NCI-H1417 (cell line): ENCODE results near the gene UQCRC2.
"Not testable (repeated sequence)": the region's sequence is repeated elsewhere in the genome, so short reads cannot be mapped to it uniquely, and the experiment has no call there.

Experiments used
- DNase-seq, 3 experiments: peaks; one replicate each; lab custom pipeline; 2025; lab: John Stamatoyannopoulos, UW

UQCRC2 gene

DNA sequence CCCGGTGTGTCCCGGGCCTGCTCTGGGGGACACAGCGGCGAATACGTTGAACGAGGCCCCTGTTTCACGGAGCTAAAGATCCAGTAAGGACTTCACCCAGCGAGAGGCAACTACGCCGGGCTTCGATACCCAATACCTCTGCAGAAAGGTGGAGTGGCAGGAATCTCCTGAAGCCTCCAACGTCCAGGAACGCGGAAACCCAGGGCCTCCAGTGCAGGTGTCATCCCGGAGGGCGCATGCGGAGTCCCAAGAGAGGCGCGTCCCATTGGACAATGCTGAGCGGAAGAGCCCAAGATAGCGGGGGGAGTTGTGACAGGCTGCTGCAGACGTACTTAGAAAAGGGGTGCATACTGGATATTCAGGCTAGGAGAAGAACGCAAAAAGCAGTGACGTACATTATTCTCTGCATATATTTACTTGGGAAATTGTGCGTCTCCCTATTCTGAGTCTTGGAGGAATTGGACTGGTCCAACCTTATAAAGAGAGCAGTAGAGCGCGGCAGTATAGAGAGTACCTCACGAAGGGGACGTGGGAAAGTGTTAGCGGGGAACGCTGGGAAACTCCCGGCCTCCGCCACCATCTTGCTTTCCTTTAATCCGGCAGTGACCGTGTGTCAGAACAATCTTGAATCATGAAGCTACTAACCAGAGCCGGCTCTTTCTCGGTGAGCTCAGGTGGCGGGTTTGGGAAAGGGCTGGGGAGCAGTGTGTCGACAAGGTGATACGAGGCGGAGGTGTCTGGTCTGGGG is at the start of gene UQCRC2:
Gene UQCRC2 (plus strand): TSS at position 569 of the 748 bp plus-strand sequence. CDS start 63 bp downstream, at position 632.
- DNase-seq: peak; percentile 93 to 99 (median 96)

DNA sequence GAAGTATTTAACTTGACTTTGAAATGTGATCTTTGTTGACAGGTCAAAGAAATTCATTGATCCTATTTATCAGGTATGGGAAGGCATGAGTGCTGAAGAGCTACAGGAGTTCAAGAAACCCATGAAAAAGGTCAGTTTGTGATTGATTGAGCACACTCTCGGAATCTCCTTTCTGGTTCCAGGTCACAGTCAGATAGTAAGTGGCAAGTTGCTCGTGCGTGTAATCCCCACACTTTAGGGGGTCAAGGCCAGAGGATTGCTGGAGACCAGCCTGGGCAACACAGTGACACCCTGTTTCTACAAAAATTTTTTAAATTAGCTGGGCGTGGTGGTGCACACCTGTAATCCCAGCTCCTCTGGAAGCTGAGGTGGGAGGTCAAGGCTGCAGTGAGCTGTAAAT is 20.5 kb upstream of the UQCRC2 start:
- not testable (repeated sequence) for DNase-seq

DNA sequence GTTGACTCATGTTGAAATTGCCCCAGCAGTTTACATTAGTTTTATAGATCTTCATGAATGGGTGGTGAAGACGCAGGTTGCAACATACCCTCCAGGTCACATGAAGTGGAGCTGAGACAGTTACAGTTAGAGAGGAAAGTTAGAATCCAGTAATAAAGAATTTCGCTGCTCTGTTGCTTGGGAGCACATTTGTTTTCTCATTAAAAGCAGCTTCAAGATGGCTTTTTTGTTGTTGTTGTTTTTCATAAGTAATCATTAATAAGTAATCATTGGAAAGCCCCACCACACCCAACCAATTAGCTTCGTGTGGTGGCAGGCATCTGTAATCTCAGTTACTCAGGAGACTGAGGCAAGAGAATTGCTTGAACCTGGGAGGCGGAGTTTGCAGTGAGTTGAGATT is 19.8 kb upstream of the UQCRC2 start:
- DNase-seq: not testable (repeated sequence)

DNA sequence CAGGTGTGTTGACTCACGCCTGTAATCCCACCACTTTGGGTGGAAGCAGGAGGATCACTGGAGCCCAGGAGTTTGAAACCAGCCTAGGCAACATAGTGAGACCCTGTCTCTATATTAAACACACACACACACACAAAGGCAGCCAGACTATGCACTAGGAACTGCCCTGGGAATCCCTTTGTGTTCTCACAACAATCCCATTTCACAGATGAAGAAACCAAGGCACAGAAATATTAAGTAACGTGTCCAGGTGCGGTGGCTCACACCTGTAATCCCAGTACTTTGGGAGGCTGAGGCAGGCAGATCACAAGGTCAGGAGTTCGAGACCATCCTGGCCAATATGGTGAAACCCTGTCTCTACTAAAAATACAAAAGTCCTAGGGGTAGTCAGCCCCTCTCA is 19.4 kb upstream of the UQCRC2 start:
- DNase-seq: not testable (repeated sequence)

DNA sequence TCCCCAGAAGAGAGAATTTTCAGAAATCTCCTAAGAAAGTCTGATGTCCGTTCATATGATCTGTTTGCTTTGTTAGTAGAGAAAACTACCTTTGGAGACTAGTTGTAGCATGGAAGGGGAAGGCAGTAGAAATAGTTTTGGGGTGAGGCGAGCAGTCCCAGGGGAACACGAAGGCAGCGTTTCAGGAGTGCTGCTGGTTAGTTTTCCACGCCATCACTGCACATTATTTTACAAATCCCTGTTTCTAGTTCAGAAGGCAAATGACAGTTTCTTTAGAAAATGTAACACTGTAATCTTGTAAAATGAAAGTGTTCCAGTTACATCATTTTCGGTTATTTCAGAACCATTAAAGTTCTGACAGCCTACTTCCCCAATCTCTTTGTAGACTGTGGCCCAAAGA is 16.9 kb upstream of the UQCRC2 start:
- DNase-seq: not testable (repeated sequence)

DNA sequence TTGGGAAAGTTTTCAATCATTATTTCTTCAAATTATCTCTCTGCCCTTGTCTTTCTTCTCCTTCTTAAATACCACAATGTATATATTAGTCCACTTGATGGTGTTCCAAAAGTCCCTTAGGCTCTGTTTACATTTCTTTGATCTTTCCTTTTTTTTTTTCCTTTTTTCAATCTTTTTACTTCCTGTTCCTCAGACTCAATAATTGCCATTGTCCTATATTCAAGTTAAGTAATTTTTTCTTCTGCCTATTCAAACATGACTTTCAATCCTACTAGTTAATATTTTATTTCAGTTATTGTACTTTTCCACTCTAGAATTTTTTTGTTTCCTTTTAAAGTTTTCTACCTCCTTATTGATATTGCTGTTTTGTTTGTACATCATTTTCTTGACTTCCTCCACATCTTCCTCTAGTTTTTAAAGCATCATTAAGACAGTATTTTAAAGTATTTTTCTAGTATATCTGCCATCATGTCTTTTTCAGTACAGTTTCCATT is 15.8 kb upstream of the UQCRC2 start:
- DNase-seq: no peak

DNA sequence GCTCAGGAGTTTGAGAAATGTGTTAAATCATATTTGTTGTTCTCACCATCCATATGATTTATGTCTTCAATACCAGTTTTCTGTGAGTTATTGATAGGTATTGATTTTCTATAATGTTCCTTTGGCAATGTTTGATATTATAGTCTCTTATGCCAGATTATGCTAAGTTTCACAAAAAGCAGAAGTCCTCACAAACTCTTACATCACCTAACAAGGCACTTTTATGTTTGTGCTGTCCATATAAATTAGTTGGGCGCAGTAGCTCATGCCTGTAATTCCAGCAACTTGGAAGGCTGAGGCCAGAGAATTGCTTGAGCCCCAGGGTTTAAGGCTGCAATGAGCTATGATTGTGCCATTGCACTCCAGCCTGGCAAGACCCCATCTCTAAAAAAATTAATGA is 12.6 kb upstream of the UQCRC2 start:
- DNase-seq: no peak

DNA sequence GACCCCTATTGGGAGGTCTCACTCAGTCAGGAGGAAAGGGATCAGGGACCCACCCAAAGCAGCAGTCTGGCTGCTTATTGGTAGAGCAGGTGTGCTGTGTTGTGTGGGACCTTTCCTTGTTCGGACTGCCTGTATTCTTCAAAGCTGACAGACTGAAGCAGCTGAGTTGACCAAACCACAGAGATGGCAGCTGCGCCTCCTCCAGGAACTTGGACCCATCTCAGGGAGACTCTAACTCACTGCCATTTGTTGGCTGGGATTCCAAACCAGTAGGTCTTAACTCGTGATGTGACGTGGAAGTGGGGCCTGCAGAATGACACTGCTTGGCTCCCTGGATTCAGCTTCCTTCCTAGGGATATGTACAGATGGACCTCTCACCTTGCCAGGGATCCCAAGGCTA is 9.6 kb upstream of the UQCRC2 start:
- DNase-seq: no peak

DNA sequence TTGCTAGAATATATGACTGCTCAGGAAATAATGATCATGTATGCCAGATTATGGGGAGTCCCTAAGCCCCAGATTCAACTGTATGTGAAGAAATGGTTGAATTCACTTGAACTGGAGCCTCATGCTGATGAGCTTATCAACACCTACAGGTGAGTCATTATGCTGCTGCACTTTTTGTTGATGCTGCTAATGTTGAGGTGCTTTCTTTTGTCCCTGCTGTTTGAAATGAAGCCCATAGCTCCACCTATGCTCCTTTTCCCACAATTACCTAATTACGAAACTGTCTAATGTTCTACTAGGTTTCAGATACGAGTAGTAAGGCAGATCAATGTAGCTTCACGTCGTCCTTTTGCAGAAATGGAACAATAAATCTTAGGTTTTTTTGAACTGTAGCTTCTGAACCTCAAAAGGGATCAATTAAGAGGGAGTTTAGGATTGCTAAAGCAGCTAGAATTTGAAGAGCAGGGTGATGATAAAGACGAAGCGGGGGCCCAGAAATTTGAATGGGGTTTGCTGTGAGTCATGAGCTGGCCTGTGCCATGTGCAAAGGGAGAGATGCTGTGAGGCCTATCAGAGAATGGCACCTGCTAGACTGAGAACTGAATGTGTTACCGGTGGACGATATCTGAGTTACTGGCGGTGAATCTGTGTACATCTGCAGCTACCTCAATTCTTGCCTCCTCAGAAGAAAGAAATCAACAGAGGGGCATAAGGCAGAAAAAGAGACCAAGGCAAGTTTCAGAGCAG is 6.1 kb upstream of the UQCRC2 start:
- DNase-seq: no peak

DNA sequence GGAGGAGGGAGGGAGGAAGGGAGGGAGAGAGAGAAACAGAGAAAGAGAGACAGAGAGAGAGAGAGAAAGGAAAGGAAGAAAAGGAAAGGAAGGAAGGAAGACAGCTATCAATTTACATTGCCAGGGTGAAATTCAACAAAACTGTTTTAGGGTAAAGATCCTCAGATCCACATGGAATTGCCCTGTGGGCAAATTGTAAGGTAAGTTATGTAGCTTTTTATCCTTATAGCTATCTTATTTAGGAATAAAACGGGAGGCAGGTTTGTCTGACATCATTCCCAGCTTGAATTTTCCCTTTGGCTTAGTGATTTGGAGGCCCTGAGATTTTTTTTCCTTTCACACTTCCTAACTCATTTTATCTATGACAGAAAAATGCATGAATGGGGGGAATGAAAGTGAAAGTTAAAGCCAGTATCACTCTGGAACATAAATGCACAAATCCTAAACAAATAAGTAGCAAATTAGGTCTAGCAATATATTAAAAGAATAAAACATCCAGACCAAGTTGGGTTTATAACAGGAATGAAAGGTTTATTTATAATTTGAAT is 3.4 kb upstream of the UQCRC2 start:
- no peak for DNase-seq

DNA sequence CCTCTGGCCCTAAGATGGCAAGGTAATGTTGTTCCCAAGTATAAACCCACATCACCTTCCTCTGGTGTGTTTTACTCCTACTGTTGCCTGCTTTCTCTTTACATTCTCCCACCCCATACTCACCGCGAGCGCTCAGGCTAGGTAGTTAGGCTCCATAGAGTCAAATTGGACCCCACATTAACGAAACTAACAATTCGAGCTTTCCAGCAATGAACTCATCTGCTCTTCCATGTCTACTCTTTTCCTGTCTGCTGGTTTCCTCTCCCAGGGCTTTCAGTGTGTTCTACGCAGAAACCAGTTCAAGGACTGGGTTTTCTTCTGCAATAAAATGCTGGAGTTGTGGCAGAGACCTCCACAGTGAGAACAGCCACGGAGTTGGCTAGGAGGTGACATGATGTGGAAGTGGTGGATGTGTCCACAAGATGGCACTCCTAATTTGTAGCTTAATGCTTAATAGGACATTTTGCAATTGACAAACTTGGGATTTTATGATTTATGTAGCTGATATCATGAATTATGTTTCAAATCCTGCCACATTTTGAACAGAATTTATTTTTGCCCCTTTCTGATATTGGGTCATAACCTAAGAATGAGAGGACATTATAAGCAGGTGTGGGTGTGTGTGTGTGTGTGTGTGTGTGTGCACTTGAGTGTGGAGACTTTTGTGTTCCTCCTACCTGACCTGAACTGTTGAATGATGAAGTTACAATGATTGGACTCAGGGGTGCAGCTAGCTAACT is 2.2 kb upstream of the UQCRC2 start:
- peak in 1 of 3 experiments; percentile 27 for DNase-seq

DNA sequence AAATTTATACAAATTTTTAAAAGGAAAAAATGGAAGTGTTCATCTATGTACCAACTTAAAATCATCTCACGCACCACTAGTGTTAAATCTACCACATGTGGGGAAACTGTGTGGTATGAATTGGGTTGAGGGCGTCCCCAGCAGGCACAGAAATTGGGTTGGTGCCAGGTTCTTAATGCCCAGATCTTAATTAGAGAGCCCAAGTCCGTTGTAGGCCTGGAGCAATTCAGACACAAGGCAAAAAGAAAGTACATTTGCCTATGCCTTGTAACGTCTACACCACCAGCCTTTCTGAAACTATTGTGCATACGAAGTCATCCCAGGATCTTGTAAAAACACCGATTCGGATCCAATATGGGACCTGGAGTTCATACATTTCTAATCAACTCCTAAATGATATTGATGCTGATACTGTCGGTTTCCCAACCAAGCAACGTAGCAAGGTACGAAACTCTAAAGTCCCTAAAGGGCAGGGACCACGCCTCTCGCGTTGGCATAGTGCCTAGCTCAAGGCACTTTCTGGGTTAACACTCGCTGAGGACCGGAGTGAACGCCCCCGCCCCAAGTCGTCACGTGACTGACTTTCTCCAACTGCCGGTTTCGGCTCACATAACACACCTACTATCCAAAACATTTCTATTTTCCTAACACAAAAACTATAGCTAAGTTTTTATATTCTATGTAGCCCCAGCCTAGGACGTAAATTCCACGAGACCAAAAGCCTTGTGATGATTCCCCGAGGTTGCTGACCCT is 945 bp upstream of the UQCRC2 start:
- DNase-seq: peak; percentile 59 to 80 (median 69)

DNA sequence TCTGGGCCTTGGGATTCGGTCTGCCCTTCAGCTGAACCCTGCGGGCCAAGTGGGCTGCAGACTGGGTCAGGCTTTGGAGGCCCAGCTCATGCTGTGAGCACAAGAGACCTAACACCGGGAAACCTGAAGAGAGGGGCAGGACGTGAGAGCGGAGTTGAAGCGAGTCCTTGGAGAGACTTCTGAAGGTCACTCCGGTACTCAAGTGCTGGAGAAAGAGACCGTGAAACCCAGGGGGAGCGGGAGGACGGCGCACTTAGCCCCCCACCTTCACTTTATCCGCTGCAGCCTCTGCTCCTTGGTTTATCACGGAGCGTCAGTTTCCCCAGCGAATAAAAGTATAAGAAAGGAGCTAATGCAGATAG is 361 bp downstream of the UQCRC2 start:
- DNase-seq: no peak

DNA sequence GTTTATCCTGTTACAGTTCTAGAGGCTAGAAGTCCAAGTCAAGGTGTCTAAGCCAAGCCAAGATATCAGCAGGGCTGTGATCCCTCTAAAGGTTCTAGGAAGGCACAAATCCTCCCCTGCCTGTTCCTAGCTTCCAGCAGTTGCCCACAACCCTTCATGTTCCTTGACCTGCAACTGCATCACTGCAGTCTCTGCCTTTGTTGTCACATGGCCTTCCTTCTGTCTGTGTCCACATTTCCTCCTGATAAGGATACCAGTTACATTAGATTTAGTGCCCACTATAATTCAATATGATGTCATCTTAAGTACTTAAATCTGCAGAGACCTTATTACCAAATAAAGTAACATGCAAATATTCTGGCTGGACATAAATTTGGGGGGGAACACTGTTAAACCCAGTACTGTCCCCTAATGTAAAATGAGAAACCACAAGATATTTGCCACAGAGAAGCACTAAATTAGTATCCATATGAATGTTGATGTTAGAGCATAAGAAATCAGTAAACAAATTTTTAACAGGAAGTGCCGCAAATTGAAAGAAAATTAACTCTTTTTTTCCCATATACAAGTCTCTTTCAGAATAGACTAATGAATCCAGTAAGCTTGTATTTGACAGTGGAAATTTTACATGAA is 4.7 kb downstream of the UQCRC2 start:
- DNase-seq: no peak

DNA sequence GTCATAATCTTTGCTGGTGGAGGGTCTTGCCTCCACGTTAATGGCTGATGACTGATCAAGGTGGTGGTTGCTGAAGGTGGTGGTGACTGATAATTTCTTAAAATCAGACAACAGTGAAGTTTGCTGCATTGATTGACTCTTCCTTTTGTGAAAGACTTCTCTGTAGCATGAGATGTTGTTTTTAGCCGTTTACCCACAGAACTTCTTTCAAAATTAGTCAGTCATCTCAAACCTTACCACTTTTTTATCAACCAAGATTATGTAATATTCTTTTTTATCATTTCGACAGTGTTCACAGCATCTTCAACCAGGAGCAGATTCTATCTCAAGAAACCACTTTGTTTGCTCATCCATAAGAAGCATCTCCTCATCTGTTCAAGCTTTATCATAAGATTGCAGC is 5.9 kb downstream of the UQCRC2 start:
- DNase-seq: no peak

DNA sequence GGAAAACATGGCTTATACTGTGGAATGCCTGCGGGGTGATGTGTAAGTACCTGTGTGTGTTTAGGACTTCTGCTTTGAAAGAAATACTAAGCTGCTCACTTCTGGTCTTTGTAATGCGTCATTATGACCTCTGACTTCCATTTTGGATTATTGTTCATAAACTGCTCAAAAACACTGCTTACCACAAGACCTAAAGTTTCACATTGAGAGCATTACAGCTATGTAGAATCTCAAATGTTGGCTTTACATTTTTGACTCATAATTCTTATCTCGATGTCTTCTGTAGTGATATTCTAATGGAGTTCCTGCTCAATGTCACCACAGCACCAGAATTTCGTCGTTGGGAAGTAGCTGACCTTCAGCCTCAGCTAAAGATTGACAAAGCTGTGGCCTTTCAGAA is 9.3 kb downstream of the UQCRC2 start:
- no peak for DNase-seq

DNA sequence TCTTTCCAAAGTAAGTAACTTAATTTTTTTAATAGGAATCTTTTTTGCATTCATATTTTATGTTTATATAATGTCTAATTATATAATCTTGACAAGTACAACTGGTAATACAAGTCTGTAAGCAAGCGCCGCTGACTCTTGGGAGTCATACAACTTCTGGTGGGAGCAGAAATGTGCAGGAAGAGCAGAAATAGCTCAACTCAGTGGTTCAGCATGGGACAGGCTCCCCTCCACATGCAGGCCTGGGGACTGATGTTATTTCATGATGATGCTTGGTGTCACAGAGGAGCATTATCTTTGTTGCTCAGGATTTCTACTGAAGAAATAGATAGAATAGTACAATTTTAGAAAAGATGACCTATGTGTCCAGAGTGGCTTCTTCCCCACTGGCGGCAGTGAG is 10.7 kb downstream of the UQCRC2 start:
- no peak for DNase-seq

DNA sequence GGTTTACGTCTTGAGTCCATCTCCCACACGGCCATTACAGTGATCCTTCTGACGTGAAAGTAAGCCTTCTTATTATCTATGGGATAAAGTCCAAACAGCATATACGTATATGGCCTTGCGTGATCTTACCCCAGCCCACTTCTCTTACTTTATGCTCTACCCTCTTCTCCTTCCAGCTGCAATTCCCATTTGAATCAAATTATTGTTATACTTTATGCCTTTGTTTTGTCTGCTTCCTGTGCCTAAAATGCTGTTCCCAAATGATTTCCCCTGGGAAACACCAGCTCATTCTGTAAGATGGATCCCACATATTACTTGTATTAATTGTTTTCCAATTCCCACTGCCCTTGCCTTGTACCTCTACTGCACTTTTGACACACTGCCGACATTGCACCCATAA is 11.2 kb downstream of the UQCRC2 start:
- DNase-seq: no peak

DNA sequence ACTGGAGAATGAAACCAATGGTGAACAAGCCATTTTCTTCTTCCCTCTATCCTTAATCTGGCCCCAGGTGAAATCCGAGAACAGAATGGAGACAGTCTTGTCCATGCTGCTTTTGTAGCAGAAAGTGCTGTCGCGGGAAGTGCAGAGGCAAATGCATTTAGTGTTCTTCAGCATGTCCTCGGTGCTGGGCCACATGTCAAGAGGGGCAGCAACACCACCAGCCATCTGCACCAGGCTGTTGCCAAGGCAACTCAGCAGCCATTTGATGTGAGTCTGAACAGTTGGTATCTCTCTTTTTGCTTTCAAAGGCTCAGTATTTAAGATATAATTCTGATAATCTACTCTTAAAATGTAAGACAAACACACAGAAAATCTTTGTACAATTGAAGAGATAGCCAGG is 18.7 kb downstream of the UQCRC2 start:
- no peak for DNase-seq

DNA sequence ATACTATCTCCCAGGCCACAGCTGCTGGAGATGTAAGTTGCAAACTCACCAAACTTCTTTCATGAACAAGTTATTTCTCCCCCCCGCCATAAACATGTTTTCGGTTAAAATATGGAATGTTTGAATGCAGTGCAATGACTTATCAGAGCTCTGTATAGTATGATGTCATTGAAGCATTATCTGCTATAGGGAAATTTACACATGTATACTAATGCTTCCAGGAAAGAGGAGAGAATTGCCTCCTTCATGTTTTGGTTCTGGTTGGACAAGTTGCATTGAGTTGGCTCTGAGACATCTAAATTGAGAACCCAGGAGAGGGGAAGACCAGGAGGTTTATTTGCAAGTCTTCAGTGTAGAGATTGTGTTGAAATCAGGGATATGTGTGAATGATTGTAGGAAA is 20.8 kb downstream of the UQCRC2 start:
- no peak for DNase-seq

DNA sequence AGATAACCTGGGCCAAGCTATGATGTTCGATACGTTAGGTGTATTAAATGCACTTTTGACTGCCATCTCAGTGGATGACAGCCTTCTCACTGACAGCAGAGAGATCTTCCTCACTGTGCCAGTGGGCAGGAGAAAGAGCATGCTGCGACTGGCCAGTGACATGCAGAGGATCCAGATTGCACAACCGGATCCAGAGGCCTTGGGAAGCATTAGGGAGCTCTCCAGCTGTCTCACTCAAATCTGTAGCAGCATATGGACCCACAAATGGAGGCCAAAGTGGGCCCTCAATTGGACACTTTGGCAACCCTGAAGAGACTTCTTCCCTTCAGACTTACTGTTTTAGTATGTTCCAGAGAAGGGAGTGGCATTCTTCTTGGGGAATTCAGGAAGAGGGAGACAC is 26.9 kb downstream of the UQCRC2 start:
- DNase-seq: no peak
